ENCODE measurements around the gene CLASP1.

GRCh38 chr2:121419081-121419699, 230.1 kb downstream of the CLASP1 start:
- TF ChIP-seq POLR2A (IDR thresholded peaks at IDR 0.05) (no peak), CTCF (IDR thresholded peaks at IDR 0.05) (no peak)
